Esophagus muscularis mucosa (tissue), 4 donors: ENCODE results near the gene C1orf210. TPM values are rescaled to one million over a fixed set of nuclear protein-coding genes. Genes with fewer than 3 reads are reported as not detected.

Experiments used
- DNase-seq: peaks from one replicate; pipeline ENCODE4 v3.0.0-alpha.2; 2017; ENCODE audit errors: extremely low spot score
- H3K27ac ChIP-seq, 4 donors: fragments of 200-600 bp; sonication (generic); replicated peaks in 1 of 4; 1 replicate in 3 of 4; 2 replicates in 1 of 4; pipeline ENCODE4 v1.5.1; 2016 to 2019; ENCODE audit warnings: mild to moderate bottlenecking in 1 of 4
- H3K27me3 ChIP-seq, 4 donors: fragments of 200-600 bp; sonication (generic); one replicate each; pipeline versions ENCODE4 v1.5.1 to v1.6.0; 2016 to 2019
- H3K36me3 ChIP-seq, 4 donors: fragments of 200-600 bp; sonication (generic); one replicate each; pipeline ENCODE4 v1.5.1; 2016 to 2019
- H3K4me1 ChIP-seq, 4 donors: fragments of 200-600 bp; sonication (generic); one replicate each; pipeline ENCODE4 v1.5.1; 2016 to 2019
- H3K4me3 ChIP-seq, 4 donors: fragments of 200-600 bp; sonication (generic); 1 replicate in 2 of 4; 2 replicates in 2 of 4; pipeline ENCODE4 v1.5.1; 2016 to 2019; ENCODE audit warnings: mild to moderate bottlenecking in 4 of 4, moderate library complexity in 1 of 4
- H3K9me3 ChIP-seq, 4 donors: fragments of 200-600 bp; sonication (generic); 1 replicate in 3 of 4; 2 replicates in 1 of 4; pipeline ENCODE4 v1.5.1; 2016 to 2019
- EP300 ChIP-seq: sonication (generic); formaldehyde crosslinking; IDR thresholded peaks from one replicate; pipeline ENCODE4 v1.6.1; 2017; ENCODE audit warnings: antibody characterized with exemption
- POLR2A ChIP-seq: fragments of 450-650 bp; IDR thresholded peaks from one replicate; pipeline ENCODE4 v1.6.1; 2017; ENCODE audit warnings: antibody characterized with exemption, moderate library complexity, mild to moderate bottlenecking, low read depth
- POLR2AphosphoS5 ChIP-seq, 2 donors: sonication (generic); formaldehyde crosslinking; IDR thresholded peaks; one replicate each; pipeline ENCODE4 v1.6.1; 2017; ENCODE audit warnings: antibody characterized with exemption in 2 of 2
- WGBS: methylation state at CpG from one replicate; pipeline ENCODE4 v1.1.5; 2018; 5-methylcytosine and 5-hydroxymethylcytosine counted together
- intact Hi-C: fragments of 100-400 bp; cut with DNase I; formaldehyde crosslinking; loops from one replicate; pipeline ENCODE4 v1.15.1; 2023
- total RNA-seq, 4 donors: library from RNA; depleted of rRNA; stranded (reverse); fragments of >200 nt; gene quantifications; one replicate each; pipeline versions ENCODE4 v1.1.0 to v1.2.1, GENCODE V29; 2016
- TF ChIP-seq, protein P1 (sequence below), 3 experiments: fragments of 200-600 bp in 2 of 3; fragments of 450-650 bp in 1 of 3; sonication (generic) in 2 of 3; IDR thresholded peaks; one replicate each; pipeline ENCODE4 v1.5.1; 2017 to 2019; ENCODE audit warnings: antibody characterized with exemption in 3 of 3, mild to moderate bottlenecking in 2 of 3, moderate library complexity in 1 of 3

The C1orf210 gene
- total RNA-seq, 4 donors from 2014 or later = not detected

- no peak overlapping the region for H3K27ac ChIP-seq
- H3K9me3 ChIP-seq = no peaks in the 10 kb centered on the region
- no peak for DNase-seq
- TF ChIP-seq EP300 (no peak), POLR2AphosphoS5 (IDR thresholded peaks at IDR 0.05) (no peak)
- H3K27me3 ChIP-seq = peaks cover 0 to 10% (median 0%) of the 10 kb centered on the region in 4 donors
- WGBS = 91% methylated on average over 5 of the region's 5 CpGs
- no peaks in the 10 kb centered on the region for H3K36me3 ChIP-seq
- no peak overlapping the region for H3K4me3 ChIP-seq
- intact Hi-C loops = no loop called here
- no peaks in the 10 kb centered on the region for H3K4me1 ChIP-seq
Measured at GRCh38 chr1:43286533-43286932, 1.2 kb upstream of the C1orf210 start.

GRCh38 chr1:43286115-43286514 lies 734 bp upstream of the C1orf210 start:
- Histone ChIP-seq H3K27ac (no peak overlapping the region), H3K36me3 (no peaks in the 10 kb centered on the region), H3K27me3 (peaks cover 0 to 10% (median 0%) of the 10 kb centered on the region in 4 donors), H3K4me3 (no peak overlapping the region), H3K4me1 (no peaks in the 10 kb centered on the region), H3K9me3 (no peaks in the 10 kb centered on the region)
- WGBS = 89% methylated on average over 10 of the region's 11 CpGs
- intact Hi-C loops = no loop called here
- TF ChIP-seq POLR2A = no peak
- no peak for TF ChIP-seq POLR2AphosphoS5 (IDR thresholded peaks at IDR 0.05)
- TF ChIP-seq, protein P1, sequence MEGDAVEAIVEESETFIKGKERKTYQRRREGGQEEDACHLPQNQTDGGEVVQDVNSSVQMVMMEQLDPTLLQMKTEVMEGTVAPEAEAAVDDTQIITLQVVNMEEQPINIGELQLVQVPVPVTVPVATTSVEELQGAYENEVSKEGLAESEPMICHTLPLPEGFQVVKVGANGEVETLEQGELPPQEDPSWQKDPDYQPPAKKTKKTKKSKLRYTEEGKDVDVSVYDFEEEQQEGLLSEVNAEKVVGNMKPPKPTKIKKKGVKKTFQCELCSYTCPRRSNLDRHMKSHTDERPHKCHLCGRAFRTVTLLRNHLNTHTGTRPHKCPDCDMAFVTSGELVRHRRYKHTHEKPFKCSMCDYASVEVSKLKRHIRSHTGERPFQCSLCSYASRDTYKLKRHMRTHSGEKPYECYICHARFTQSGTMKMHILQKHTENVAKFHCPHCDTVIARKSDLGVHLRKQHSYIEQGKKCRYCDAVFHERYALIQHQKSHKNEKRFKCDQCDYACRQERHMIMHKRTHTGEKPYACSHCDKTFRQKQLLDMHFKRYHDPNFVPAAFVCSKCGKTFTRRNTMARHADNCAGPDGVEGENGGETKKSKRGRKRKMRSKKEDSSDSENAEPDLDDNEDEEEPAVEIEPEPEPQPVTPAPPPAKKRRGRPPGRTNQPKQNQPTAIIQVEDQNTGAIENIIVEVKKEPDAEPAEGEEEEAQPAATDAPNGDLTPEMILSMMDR (IDR thresholded peaks at IDR 0.05) = no peak
- TF ChIP-seq EP300 = no peak
- DNase-seq = no peak

DNA sequence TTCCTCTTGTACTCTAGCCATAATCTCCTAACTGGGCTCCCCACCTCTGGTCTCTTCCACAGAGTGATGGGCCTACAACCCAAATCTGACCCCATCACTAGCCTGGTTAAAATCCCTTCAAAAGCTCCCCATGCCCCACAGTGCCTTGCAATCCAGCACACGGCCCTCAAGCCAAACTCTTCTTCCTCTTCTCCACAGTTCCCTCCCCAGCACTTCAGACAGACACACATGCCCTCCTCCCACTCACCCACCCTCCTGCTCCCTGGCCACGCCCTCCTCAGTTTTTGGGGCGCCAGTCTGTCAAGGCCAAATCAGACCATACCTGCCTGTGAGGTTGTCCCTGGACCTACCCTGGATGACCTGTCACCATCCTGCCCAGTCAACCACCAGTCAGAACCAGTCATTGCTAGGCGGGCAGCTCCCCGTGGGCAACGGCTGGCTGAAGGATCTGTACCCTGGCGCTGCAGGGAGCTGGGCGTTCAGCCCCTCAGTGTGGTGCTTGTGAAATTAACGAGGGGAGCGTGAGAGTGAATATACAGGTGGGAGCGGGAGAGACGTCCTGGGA lies 753 bp downstream of the C1orf210 start:
- intact Hi-C loops = no loop called here
- Histone ChIP-seq H3K36me3 (no peaks in the 10 kb centered on the region), H3K27me3 (peaks cover 0 to 10% (median 0%) of the 10 kb centered on the region in 4 donors), H3K27ac (no peak overlapping the region), H3K9me3 (no peaks in the 10 kb centered on the region), H3K4me3 (no peak overlapping the region), H3K4me1 (no peaks in the 10 kb centered on the region)
- no peak for TF ChIP-seq POLR2A
- TF ChIP-seq, protein P1 (IDR thresholded peaks at IDR 0.05) = no peak
- no peak for DNase-seq
- WGBS = 78% methylated on average over 10 of the region's 12 CpGs

DNA sequence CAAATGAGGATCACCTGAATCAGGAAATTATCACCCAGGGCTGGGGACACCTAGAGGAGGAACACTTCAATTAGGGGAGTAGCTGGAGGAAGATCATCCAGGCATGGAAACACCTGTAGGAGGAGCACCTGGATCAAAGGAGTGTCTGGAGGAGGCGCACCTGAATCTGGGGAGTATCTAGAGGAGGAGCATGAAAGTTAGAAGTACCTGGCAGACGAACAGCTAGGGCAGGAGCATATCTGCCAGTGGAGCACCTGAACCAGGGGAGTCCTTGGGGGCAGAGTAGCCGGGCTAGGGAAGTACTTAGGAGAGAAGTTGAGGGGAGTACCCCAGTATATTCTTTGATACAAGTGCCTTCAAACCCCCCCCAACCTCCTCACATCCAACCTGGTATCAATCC lies 1.3 kb downstream of the C1orf210 start:
- Histone ChIP-seq H3K27me3 (peaks cover 0 to 10% (median 0%) of the 10 kb centered on the region in 4 donors), H3K4me3 (no peak overlapping the region), H3K4me1 (no peaks in the 10 kb centered on the region), H3K27ac (no peak overlapping the region), H3K9me3 (no peaks in the 10 kb centered on the region), H3K36me3 (no peaks in the 10 kb centered on the region)
- 91% methylated on average over 3 of the region's 3 CpGs for WGBS
- no peak for DNase-seq
- TF ChIP-seq, protein P1 (IDR thresholded peaks at IDR 0.05) = no peak
- TF ChIP-seq EP300 = no peak
- no peak for TF ChIP-seq POLR2AphosphoS5 (IDR thresholded peaks at IDR 0.05)
- TF ChIP-seq POLR2A = no peak
- intact Hi-C loops = no loop called here

- Histone ChIP-seq H3K4me1 (no peaks in the 10 kb centered on the region), H3K27me3 (peaks cover 0 to 10% (median 0%) of the 10 kb centered on the region in 4 donors), H3K4me3 (no peak overlapping the region), H3K27ac (no peak overlapping the region), H3K36me3 (no peaks in the 10 kb centered on the region), H3K9me3 (no peaks in the 10 kb centered on the region)
- DNase-seq = no peak
- no peak for TF ChIP-seq EP300
- TF ChIP-seq, protein P1 (IDR thresholded peaks at IDR 0.05) = no peak
- no peak for TF ChIP-seq POLR2A
- no peak for TF ChIP-seq POLR2AphosphoS5 (IDR thresholded peaks at IDR 0.05)
- WGBS = 90% methylated on average over 9 of the region's 15 CpGs
- intact Hi-C loops = no loop called here
Measured at GRCh38 chr1:43282220-43283195, 2.9 kb downstream of the C1orf210 start.
